KMS-11 (cell line): Measurements from ENCODE around the gene CDH13.
A peak's percentile ranks its signal among the peaks of the same experiment; 100 is the strongest.

Experiments used
- H2AFZ ChIP-seq: fragments of 200-600 bp; sonication (generic); 2 replicates; pipeline ENCODE4 v1.6.1; 2016; ENCODE audit warnings: antibody characterized with exemption, mixed run types, low read depth
- H3K27ac ChIP-seq: fragments of 200-600 bp; sonication (generic); 2 replicates; pipeline ENCODE4 v1.6.1; 2016; ENCODE audit warnings: mild to moderate bottlenecking, mixed run types
- H3K27me3 ChIP-seq: fragments of 200-600 bp; sonication (generic); 2 replicates; pipeline ENCODE4 v1.6.1; 2017; ENCODE audit warnings: mild to moderate bottlenecking, low read depth, mixed run types, moderate library complexity; ENCODE audit not compliant: insufficient read depth
- H3K36me3 ChIP-seq: fragments of 200-600 bp; sonication (generic); 2 replicates; pipeline ENCODE4 v1.6.1; 2017; ENCODE audit warnings: mild to moderate bottlenecking, mixed run types; ENCODE audit not compliant: insufficient read depth
- H3K4me1 ChIP-seq: fragments of 200-600 bp; sonication (generic); 2 replicates; pipeline ENCODE4 v1.6.1; 2016; ENCODE audit warnings: mild to moderate bottlenecking, low read depth, mixed run types; ENCODE audit not compliant: poor library complexity, severe bottlenecking
- H3K4me2 ChIP-seq: fragments of 200-600 bp; sonication (generic); 2 replicates; pipeline ENCODE4 v1.7.0; 2016; ENCODE audit warnings: mild to moderate bottlenecking, mixed run types
- H3K4me3 ChIP-seq: fragments of 200-600 bp; sonication (generic); IDR thresholded peaks from 2 replicates; pipeline ENCODE4 v1.6.1; 2017; ENCODE audit warnings: low read depth, low read length, mixed read lengths; ENCODE audit not compliant: insufficient read depth
- H3K79me2 ChIP-seq: fragments of 200-600 bp; sonication (generic); 2 replicates; pipeline ENCODE4 v1.6.1; 2016; ENCODE audit warnings: low read depth, mixed run types; ENCODE audit not compliant: insufficient read depth
- H3K9ac ChIP-seq: fragments of 200-600 bp; sonication (generic); 2 replicates; pipeline ENCODE4 v1.6.1; 2016; ENCODE audit warnings: mild to moderate bottlenecking, mixed run types
- H4K20me1 ChIP-seq: fragments of 200-600 bp; sonication (generic); 2 replicates; pipeline ENCODE4 v1.6.1; 2016; ENCODE audit warnings: mild to moderate bottlenecking, mixed run types; ENCODE audit not compliant: insufficient read depth
- CTCF ChIP-seq: fragments of 200-600 bp; sonication (generic); conservative IDR thresholded peaks from 2 replicates; pipeline ENCODE4 v1.6.1; 2017; ENCODE audit warnings: low read depth, mild to moderate bottlenecking, antibody characterized with exemption, low read length, moderate library complexity, mixed read lengths

The CDH13 gene

GRCh38 chr16:82651921-82652601 lies 25.3 kb downstream of the CDH13 start:
- no peak for TF ChIP-seq CTCF
- no peak overlapping the region for H3K4me3 ChIP-seq
- H3K27ac ChIP-seq: peak overlapping the region; percentile 99
- peak overlapping the region; percentile 76 for H2AFZ ChIP-seq
- no peaks in the 10 kb centered on the region for H3K79me2 ChIP-seq
- H4K20me1 ChIP-seq: no peaks in the 10 kb centered on the region
- H3K9ac ChIP-seq: peak overlapping the region; percentile 95
- H3K36me3 ChIP-seq: no peaks in the 10 kb centered on the region
- H3K4me2 ChIP-seq: peak overlapping the region; percentile 96
- no peaks in the 10 kb centered on the region for H3K27me3 ChIP-seq
- peaks cover 74% of the 10 kb centered on the region for H3K4me1 ChIP-seq

DNA sequence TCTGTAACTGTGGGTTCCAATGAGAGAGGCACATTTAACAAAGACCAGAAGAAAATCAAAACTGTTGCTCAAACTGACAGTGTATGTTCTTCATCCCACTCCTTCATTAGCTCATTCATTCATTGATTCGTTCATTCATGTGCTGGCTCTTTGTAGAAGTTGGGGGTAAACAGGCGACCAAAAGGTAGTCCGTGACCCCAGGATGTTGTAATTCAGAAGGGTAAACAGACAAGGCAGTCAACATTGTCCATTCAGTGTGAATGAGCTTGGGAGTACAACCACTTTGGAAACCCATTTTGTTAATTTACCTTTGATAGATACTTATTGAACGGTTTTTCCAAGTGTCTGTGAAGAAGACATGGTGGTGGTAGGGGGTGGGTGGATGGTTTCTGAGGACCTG lies 26.1 kb downstream of the CDH13 start:
- Histone ChIP-seq H2AFZ (peak overlapping the region; percentile 33; the same call in 1 of the 2 replicates), H3K9ac (peak overlapping the region; percentile 95; the same call in 1 of the 2 replicates), H3K27me3 (no peaks in the 10 kb centered on the region), H3K27ac (peak overlapping the region; percentile 99), H3K4me3 (no peak overlapping the region), H4K20me1 (no peaks in the 10 kb centered on the region), H3K4me1 (peaks cover 82% of the 10 kb centered on the region), H3K79me2 (no peaks in the 10 kb centered on the region), H3K4me2 (peak overlapping the region; percentile 96), H3K36me3 (no peaks in the 10 kb centered on the region)
- TF ChIP-seq CTCF: no peak

- peak overlapping the region; percentile 95 for H3K9ac ChIP-seq
- peak overlapping the region; percentile 33 for H2AFZ ChIP-seq
- no peak for TF ChIP-seq CTCF
- H3K4me1 ChIP-seq: peaks cover 92% of the 10 kb centered on the region
- no peak overlapping the region for H3K4me3 ChIP-seq
- peak overlapping the region; percentile 99 for H3K27ac ChIP-seq
- H3K79me2 ChIP-seq: no peaks in the 10 kb centered on the region
- no peaks in the 10 kb centered on the region for H3K27me3 ChIP-seq
- no peaks in the 10 kb centered on the region for H3K36me3 ChIP-seq
- no peaks in the 10 kb centered on the region for H4K20me1 ChIP-seq
- H3K4me2 ChIP-seq: peak overlapping the region; percentile 96
Measured at GRCh38 chr16:82653550-82654511, 27.1 kb downstream of the CDH13 start.

DNA sequence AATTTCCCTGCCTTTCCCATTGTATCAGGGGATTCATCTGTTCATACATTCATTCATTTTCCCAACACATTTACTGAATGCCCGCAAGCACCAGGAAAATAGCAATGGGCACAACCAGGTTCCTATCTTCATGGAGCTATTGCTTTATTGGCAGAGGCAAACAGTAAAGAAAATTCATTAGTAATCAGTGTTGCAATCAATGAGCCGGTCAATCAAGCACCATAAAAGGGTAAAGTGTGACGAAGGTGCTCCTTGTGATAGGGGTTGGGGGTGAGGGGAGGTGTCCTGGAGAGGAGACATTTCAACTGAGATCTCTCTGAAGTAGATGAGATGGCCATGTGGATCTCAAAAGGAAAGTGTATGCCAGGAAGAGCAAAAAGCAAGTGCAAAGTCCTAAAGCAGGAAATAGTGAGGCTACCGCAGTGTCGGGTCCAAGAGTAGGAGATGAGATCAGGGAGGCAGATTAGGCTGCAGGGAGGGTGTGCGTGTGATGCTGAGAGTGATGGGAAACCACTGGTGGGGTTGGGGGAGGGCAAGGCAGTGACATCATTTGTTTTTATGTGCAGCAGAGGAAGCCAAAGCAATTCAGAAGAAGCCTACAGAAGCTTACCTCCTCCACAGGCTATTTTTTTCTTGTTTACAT lies 28.4 kb downstream of the CDH13 start:
- Histone ChIP-seq H3K27ac (peak overlapping the region; percentile 99), H2AFZ (no peak overlapping the region), H3K4me3 (no peak overlapping the region), H3K36me3 (no peaks in the 10 kb centered on the region), H3K4me2 (peak overlapping the region; percentile 96), H4K20me1 (no peaks in the 10 kb centered on the region), H3K79me2 (no peaks in the 10 kb centered on the region), H3K4me1 (peaks cover 97% of the 10 kb centered on the region), H3K27me3 (no peaks in the 10 kb centered on the region), H3K9ac (peak overlapping the region; percentile 95)
- TF ChIP-seq CTCF: no peak
